GM21528 (cell line): Measurements from ENCODE around the gene OR9G4.

Source experiments
- ATAC-seq: cut with Tn5 transposase; IDR thresholded peaks from one replicate; pipeline ENCODE4 v1.9.1; 2021; ENCODE audit warnings: mild to moderate bottlenecking, moderate library complexity; ENCODE audit not compliant: unreplicated experiment, low FRiP score

Gene OR9G4

GRCh38 chr11:56748597-56748996, at the start of gene OR9G4:
Gene OR9G4, minus strand, starts transcription at chr11:56748697. Its CDS starts 4,931 bp downstream, at chr11:56743766.
- no peak for ATAC-seq

- no peak for ATAC-seq
Measured at GRCh38 chr11:56783448-56784041, 35.0 kb upstream of the OR9G4 start.

- no peak for ATAC-seq
Measured at GRCh38 chr11:56782167-56782847, 33.8 kb upstream of the OR9G4 start.

GRCh38 chr11:56776809-56777208, 28.3 kb upstream of the OR9G4 start:
- ATAC-seq = no peak

GRCh38 chr11:56764976-56765375, 16.5 kb upstream of the OR9G4 start:
- ATAC-seq = no peak

GRCh38 chr11:56751480-56751879, 3.0 kb upstream of the OR9G4 start:
- ATAC-seq = no peak

GRCh38 chr11:56750190-56750589, 1.7 kb upstream of the OR9G4 start:
- no peak for ATAC-seq

- no peak for ATAC-seq
Measured at GRCh38 chr11:56740886-56741285, 7.6 kb downstream of the OR9G4 start.

GRCh38 chr11:56740107-56740506, 8.4 kb downstream of the OR9G4 start:
- ATAC-seq = no peak

GRCh38 chr11:56720513-56720912, 28.0 kb downstream of the OR9G4 start:
- no peak for ATAC-seq

GRCh38 chr11:56716379-56716854, 32.1 kb downstream of the OR9G4 start:
- ATAC-seq = no peak

- ATAC-seq = no peak
Measured at GRCh38 chr11:56714206-56714605, 34.3 kb downstream of the OR9G4 start.

GRCh38 chr11:56706486-56706885, 42.0 kb downstream of the OR9G4 start:
- no peak for ATAC-seq

GRCh38 chr11:56705784-56706396, 42.6 kb downstream of the OR9G4 start:
- no peak for ATAC-seq

GRCh38 chr11:56700914-56701485, 47.5 kb downstream of the OR9G4 start:
- ATAC-seq = no peak

- no peak for ATAC-seq
Measured at GRCh38 chr11:56700242-56700913, 48.1 kb downstream of the OR9G4 start.

GRCh38 chr11:56698795-56699194, 49.7 kb downstream of the OR9G4 start, which contains the start of gene OR9G1:
Gene OR9G1, plus strand, starts transcription at chr11:56699095. Its CDS starts 1,293 bp downstream, at chr11:56700388.
- ATAC-seq = no peak

GRCh38 chr11:56693428-56693827, 55.1 kb downstream of the OR9G4 start:
- ATAC-seq = no peak
